Activated naive CD4-positive, alpha-beta T cell treated with anti-CD3 and anti-CD28 coated beads for 36 hours (primary cell): ENCODE measurements around the gene FSTL5. TPM values are rescaled to one million over a fixed set of nuclear protein-coding genes. Genes with fewer than 3 reads are reported as not detected.

ENCODE experiments used
- CTCF ChIA-PET: fragments of 350-600 bp; sonication (Branson Sonifier 250); formaldehyde crosslinking; loops from one replicate; lab custom pipeline; 2021; ENCODE audit warnings: antibody characterized with exemption; lab: Charles Lee
- DNase-seq: peaks from one replicate; pipeline ENCODE4 v3.0.0-alpha.2; 2020
- H3K27ac Mint-ChIP-seq: one replicate; pipeline ENCODE4 v1.8.0; 2021; ENCODE audit warnings: mild to moderate bottlenecking, mixed read lengths
- H3K27me3 Mint-ChIP-seq: one replicate; pipeline ENCODE4 v1.8.0; 2021; ENCODE audit warnings: low read depth, mixed read lengths
- H3K36me3 Mint-ChIP-seq: one replicate; pipeline ENCODE4 v1.8.0; 2021; ENCODE audit warnings: low read depth, mixed read lengths
- H3K4me1 Mint-ChIP-seq: one replicate; pipeline ENCODE4 v1.8.0; 2021; ENCODE audit warnings: low read depth, mixed read lengths
- H3K4me3 Mint-ChIP-seq: one replicate; pipeline ENCODE4 v1.8.0; 2021; ENCODE audit warnings: mild to moderate bottlenecking, moderate library complexity, mixed read lengths
- H3K9me3 Mint-ChIP-seq: one replicate; pipeline ENCODE4 v1.8.0; 2021; ENCODE audit warnings: mixed read lengths
- intact Hi-C: fragments of 100-400 bp; cut with micrococcal nuclease; formaldehyde crosslinking; loops from one replicate; pipeline ENCODE4 v1.15.1; 2023
- total RNA-seq, 2 experiments: library from RNA; stranded (reverse); gene quantifications; one replicate each; pipeline ENCODE4 v1.2.3, GENCODE V29; 2021

The FSTL5 gene
- total RNA-seq, 2 experiments from 2014 or later, result not detected

DNA sequence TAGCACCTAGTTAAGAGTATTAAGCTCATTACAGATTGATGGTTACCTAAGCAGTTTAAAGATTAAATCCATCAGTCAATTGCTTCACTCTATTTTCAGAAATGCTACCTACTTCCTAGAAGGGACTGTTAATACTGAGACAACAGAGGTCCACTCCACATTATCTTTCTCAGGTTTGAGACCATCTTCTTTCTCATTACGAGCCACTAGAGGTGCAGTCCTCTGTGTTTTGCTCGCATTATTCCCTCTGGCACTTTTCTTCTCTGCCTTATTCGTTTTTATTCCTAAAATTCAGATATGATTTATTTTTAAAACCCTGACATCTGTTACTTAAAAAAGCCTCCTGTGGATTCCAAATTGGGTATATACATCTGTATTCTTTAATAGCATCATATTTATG is 459.1 kb downstream of the FSTL5 start:
- Mint-ChIP-seq H3K9me3 (peaks cover 6% of the 10 kb centered on the region), H3K4me3 (no peak overlapping the region), H3K27me3 (no peaks in the 10 kb centered on the region), H3K4me1 (no peaks in the 10 kb centered on the region), H3K27ac (no peak overlapping the region), H3K36me3 (no peaks in the 10 kb centered on the region)
- intact Hi-C loops, result no loop called here
- no peak for DNase-seq
- CTCF ChIA-PET, result interaction anchor here (0.7 kb wide), 1 partner anchor 367 kb away, joined by 3 read pairs; no protein-coding TSS in a partner anchor

- CTCF ChIA-PET, result no interaction called here
- Mint-ChIP-seq H3K4me3 (no peak overlapping the region), H3K9me3 (peaks cover 6% of the 10 kb centered on the region), H3K4me1 (no peaks in the 10 kb centered on the region), H3K27ac (no peak overlapping the region), H3K27me3 (no peaks in the 10 kb centered on the region), H3K36me3 (no peaks in the 10 kb centered on the region)
- intact Hi-C loops, result no loop called here
- DNase-seq, result no peak
Measured at GRCh38 chr4:161704040-161704439, 459.8 kb downstream of the FSTL5 start.

DNA sequence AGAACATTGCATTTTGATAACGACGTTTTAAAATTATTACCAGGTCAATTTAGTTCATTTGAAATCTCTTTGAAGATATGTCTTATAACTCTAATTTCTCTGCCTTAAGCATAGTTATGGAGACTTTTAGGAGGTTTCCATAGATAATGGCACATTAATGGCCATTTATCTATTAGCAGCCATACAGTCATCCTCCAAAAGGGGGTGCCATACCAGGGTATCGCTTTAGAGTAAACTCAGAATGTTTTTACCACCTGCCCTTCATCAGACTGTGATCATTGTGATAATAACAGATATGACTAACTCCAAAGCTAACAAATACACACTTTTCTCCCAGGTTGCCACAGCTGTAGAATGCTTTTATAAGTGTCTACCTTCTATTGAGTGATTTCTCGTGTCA is 461.5 kb downstream of the FSTL5 start:
- intact Hi-C loops, result no loop called here
- Mint-ChIP-seq H3K27ac (no peak overlapping the region), H3K4me3 (no peak overlapping the region), H3K9me3 (peaks cover 12% of the 10 kb centered on the region), H3K27me3 (no peaks in the 10 kb centered on the region), H3K4me1 (no peaks in the 10 kb centered on the region), H3K36me3 (no peaks in the 10 kb centered on the region)
- CTCF ChIA-PET, result no interaction called here
- no peak for DNase-seq

GRCh38 chr4:161696944-161697343 is 466.9 kb downstream of the FSTL5 start:
- Mint-ChIP-seq H3K27ac (no peak overlapping the region), H3K4me3 (no peak overlapping the region), H3K36me3 (no peaks in the 10 kb centered on the region), H3K27me3 (no peaks in the 10 kb centered on the region), H3K9me3 (peaks cover 10% of the 10 kb centered on the region), H3K4me1 (no peaks in the 10 kb centered on the region)
- no peak for DNase-seq
- intact Hi-C loops, result no loop called here
- CTCF ChIA-PET, result no interaction called here

- no peaks in the 10 kb centered on the region for H3K36me3 Mint-ChIP-seq
- no peak for DNase-seq
- peaks cover 11% of the 10 kb centered on the region for H3K9me3 Mint-ChIP-seq
- intact Hi-C loops, result no loop called here
- no peaks in the 10 kb centered on the region for H3K4me1 Mint-ChIP-seq
- H3K4me3 Mint-ChIP-seq, result no peak overlapping the region
- CTCF ChIA-PET, result no interaction called here
- H3K27ac Mint-ChIP-seq, result no peak overlapping the region
- H3K27me3 Mint-ChIP-seq, result no peaks in the 10 kb centered on the region
Measured at GRCh38 chr4:161680146-161680545, 483.7 kb downstream of the FSTL5 start.

GRCh38 chr4:161664740-161665139 is 499.1 kb downstream of the FSTL5 start:
- Mint-ChIP-seq H3K27me3 (no peaks in the 10 kb centered on the region), H3K4me1 (no peaks in the 10 kb centered on the region), H3K9me3 (peaks cover 6% of the 10 kb centered on the region), H3K36me3 (no peaks in the 10 kb centered on the region), H3K27ac (no peak overlapping the region), H3K4me3 (no peak overlapping the region)
- no peak for DNase-seq
- CTCF ChIA-PET, result no interaction called here
- intact Hi-C loops, result no loop called here

- H3K36me3 Mint-ChIP-seq, result no peaks in the 10 kb centered on the region
- DNase-seq, result no peak
- H3K27me3 Mint-ChIP-seq, result no peaks in the 10 kb centered on the region
- no peak overlapping the region for H3K27ac Mint-ChIP-seq
- no peak overlapping the region for H3K4me3 Mint-ChIP-seq
- CTCF ChIA-PET, result no interaction called here
- intact Hi-C loops, result no loop called here
- H3K4me1 Mint-ChIP-seq, result no peaks in the 10 kb centered on the region
- peaks cover 6% of the 10 kb centered on the region for H3K9me3 Mint-ChIP-seq
Measured at GRCh38 chr4:161663844-161664243, 500.0 kb downstream of the FSTL5 start.

DNA sequence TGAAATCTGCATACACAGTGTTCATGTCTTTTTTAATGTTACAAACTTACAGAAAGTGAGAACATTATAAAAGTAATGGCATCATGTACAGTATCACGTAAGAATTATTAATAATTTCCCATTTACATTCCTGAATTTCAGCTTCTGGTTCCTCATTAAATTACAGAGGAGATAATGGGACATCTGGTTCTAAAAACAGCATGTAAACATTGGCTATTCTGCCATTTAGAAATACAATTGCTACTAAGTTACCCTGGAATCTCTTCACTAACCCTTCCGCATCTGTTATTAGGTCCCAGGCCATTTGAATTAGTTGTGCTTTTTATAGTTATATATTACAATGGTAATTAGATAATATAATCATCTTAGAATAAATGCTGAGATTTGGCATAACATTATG is 505.1 kb downstream of the FSTL5 start:
- H3K4me3 Mint-ChIP-seq, result no peak overlapping the region
- H3K27me3 Mint-ChIP-seq, result no peaks in the 10 kb centered on the region
- no peaks in the 10 kb centered on the region for H3K4me1 Mint-ChIP-seq
- no peaks in the 10 kb centered on the region for H3K36me3 Mint-ChIP-seq
- peaks cover 4% of the 10 kb centered on the region for H3K9me3 Mint-ChIP-seq
- CTCF ChIA-PET, result no interaction called here
- intact Hi-C loops, result no loop called here
- no peak overlapping the region for H3K27ac Mint-ChIP-seq
- no peak for DNase-seq

- CTCF ChIA-PET, result no interaction called here
- no peaks in the 10 kb centered on the region for H3K4me1 Mint-ChIP-seq
- H3K27ac Mint-ChIP-seq, result no peak overlapping the region
- H3K9me3 Mint-ChIP-seq, result peaks cover 2% of the 10 kb centered on the region
- H3K4me3 Mint-ChIP-seq, result no peak overlapping the region
- no peaks in the 10 kb centered on the region for H3K27me3 Mint-ChIP-seq
- no peak for DNase-seq
- intact Hi-C loops, result no loop called here
- no peaks in the 10 kb centered on the region for H3K36me3 Mint-ChIP-seq
Measured at GRCh38 chr4:161657616-161658015, 506.2 kb downstream of the FSTL5 start.

- no peaks in the 10 kb centered on the region for H3K4me1 Mint-ChIP-seq
- no peak for DNase-seq
- CTCF ChIA-PET, result no interaction called here
- no peak overlapping the region for H3K4me3 Mint-ChIP-seq
- no peaks in the 10 kb centered on the region for H3K36me3 Mint-ChIP-seq
- no peaks in the 10 kb centered on the region for H3K27me3 Mint-ChIP-seq
- no peak overlapping the region for H3K27ac Mint-ChIP-seq
- peaks cover 1% of the 10 kb centered on the region for H3K9me3 Mint-ChIP-seq
- intact Hi-C loops, result no loop called here
Measured at GRCh38 chr4:161656594-161656993, 507.2 kb downstream of the FSTL5 start.

DNA sequence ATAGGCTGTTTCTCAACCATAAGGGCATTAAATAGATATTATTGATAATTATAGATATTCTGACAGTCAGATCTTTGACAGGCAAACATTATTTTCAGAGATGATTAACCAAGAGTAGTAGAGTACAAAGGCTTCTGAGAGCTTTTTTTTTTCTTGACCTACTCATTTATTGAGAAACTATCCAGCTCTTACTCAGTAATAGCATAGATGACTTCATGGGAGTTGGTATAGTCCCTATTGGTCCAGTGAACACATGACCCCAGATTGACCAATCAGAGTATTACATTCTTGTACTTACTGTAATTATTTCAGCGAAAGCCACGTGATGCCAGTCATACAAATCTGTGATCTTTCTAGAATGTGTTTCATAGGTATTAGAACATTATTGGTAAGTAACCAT is 508.7 kb downstream of the FSTL5 start:
- no peaks in the 10 kb centered on the region for H3K36me3 Mint-ChIP-seq
- H3K27me3 Mint-ChIP-seq, result no peaks in the 10 kb centered on the region
- no peak overlapping the region for H3K4me3 Mint-ChIP-seq
- H3K9me3 Mint-ChIP-seq, result no peaks in the 10 kb centered on the region
- no peaks in the 10 kb centered on the region for H3K4me1 Mint-ChIP-seq
- intact Hi-C loops, result no loop called here
- no peak for DNase-seq
- CTCF ChIA-PET, result no interaction called here
- H3K27ac Mint-ChIP-seq, result no peak overlapping the region

GRCh38 chr4:161653697-161654096 is 510.1 kb downstream of the FSTL5 start:
- DNase-seq, result no peak
- Mint-ChIP-seq H3K36me3 (no peaks in the 10 kb centered on the region), H3K27me3 (no peaks in the 10 kb centered on the region), H3K9me3 (peaks cover 5% of the 10 kb centered on the region), H3K4me3 (no peak overlapping the region), H3K27ac (no peak overlapping the region), H3K4me1 (no peaks in the 10 kb centered on the region)
- intact Hi-C loops, result no loop called here
- CTCF ChIA-PET, result no interaction called here

DNA sequence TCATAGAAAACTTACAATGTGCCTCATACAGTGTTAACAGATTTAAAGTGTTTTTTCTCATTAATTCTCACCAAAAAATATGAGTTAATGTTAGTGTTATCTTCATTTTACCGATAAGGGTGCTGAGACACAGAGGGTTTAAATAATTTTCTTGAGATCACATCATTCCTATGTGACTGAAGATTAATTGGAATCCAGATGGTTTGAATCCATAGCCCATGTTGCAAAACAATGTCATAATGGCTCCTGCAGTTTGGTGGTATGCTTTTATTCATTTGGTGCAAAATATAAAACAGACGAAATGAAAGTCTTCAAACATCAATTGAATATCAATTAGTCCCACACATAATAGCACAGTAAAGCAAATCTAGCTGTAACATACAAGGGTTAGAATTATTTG is 512.2 kb downstream of the FSTL5 start:
- DNase-seq, result no peak
- Mint-ChIP-seq H3K4me3 (no peak overlapping the region), H3K27me3 (no peaks in the 10 kb centered on the region), H3K36me3 (no peaks in the 10 kb centered on the region), H3K9me3 (peaks cover 5% of the 10 kb centered on the region), H3K27ac (no peak overlapping the region), H3K4me1 (no peaks in the 10 kb centered on the region)
- CTCF ChIA-PET, result no interaction called here
- intact Hi-C loops, result no loop called here

DNA sequence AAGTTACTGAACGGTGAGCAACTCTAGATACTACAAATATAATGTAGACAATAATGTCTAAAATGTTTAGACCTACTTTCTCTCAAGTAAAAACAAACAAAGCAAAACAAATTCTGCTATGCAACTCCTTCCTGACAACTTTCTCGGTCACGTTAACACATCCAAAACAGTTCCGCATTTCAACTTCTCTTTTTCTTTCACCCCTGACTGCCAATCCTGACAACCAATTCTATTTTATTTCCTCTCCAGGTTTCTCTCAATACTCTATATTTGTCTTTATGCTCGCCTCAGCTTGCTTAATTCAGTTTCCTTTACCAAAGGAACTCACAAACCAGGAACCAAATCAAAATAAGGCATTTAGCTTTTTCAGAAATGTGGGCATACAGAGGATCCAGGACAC is 513.0 kb downstream of the FSTL5 start:
- Mint-ChIP-seq H3K27me3 (no peaks in the 10 kb centered on the region), H3K36me3 (no peaks in the 10 kb centered on the region), H3K9me3 (peaks cover 5% of the 10 kb centered on the region), H3K4me1 (no peaks in the 10 kb centered on the region), H3K27ac (no peak overlapping the region), H3K4me3 (no peak overlapping the region)
- intact Hi-C loops, result no loop called here
- CTCF ChIA-PET, result no interaction called here
- DNase-seq, result no peak
